NCI-H1436 treated with DMSO at 0.1 percent for 48 hours (cell line): Measurements from ENCODE around the gene ZACN.

Experiments used
- DNase-seq: peaks from one replicate; lab custom pipeline; 2025; lab: John Stamatoyannopoulos, UW

ZACN gene

GRCh38 chr17:76082326-76083251 is 3.6 kb downstream of the ZACN start:
- DNase-seq, result no peak

- no peak for DNase-seq
These were observed 4.7 kb downstream of the ZACN start for GRCh38 chr17:76083536-76084182.

DNA sequence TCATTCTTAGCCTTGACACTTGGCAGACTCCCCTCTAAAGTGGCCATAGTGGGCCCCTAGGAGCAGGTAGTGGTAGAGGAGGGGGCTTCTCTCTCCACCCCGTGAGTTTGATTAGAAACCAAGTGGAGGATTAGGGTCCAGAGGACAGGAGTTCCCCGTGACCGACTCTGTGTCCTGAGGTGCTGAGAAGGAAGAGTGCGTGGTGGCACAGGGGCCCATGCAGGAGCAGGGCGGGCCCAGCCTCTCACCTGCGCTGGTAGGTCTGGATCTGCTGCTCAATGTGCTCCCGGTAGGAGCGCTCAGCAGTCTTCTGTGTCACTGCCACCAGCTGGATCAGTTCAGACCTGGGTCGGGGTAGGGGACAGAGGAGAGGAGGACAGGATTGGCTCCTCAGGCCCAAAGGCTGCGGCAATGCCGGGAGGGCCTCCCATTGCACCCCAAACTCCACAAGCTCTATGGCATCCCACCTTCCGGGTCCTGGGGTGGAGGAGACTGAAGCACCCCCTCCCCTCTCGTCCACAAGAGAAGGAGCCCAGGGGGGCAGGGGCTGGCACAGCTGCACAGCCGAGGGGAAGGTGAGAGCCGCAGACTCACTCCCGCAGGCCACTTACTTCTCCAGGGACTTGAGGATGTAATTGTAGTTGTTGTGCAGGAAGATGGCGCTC is 6.2 kb downstream of the ZACN start:
- no peak for DNase-seq

DNA sequence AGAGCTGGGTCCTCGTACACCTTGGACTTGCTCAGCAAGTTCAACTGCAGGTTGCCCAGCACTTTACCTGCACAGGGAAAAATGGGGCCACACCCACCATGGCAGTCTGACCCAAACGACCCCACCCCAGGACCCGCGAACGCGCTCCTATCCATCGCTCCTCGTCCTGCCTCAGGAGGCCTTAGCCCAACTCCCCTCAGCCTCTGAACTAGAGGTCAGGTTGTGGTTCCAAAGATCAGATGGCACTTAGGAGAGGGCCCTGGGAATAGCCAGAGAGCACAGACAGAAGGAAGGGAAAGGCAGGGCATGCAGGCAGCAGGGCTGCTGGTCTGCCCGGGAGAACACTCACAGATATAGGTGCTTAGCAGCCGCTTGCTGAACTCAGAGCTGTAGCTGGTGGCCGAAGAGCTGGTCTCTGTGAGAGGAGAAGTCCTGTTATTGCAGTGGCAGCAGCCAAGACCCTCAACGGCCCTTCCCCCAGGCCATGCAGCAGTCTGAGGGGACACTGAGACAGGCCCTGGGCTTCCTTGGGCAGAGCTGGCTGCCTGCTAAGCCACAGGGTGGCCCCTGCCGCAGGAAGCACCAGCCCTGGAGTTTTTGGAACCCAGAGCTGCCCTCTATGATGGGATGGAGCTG is 6.9 kb downstream of the ZACN start:
- no peak for DNase-seq

GRCh38 chr17:76086384-76086783 is 7.4 kb downstream of the ZACN start:
- no peak for DNase-seq

DNA sequence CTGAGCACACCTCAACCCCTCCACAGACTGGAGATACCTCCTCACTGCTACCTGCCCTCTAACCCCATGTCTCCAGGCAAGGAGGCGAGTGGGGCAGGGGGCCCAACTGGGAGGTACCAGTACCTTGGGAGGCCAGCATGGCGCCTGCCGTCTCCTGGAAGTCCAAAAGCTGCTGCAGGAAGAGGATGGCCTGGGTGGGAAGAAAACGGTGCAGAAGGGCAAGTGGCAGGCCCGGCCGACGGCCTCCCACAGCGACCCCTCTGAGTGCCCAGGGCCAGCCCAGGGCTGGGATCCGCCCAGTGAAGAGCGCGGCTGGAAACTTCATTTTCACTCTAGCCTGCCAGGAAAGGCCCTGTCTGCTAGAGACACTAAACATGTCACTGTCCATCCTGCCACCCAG is 8.5 kb downstream of the ZACN start:
- DNase-seq, result no peak

- DNase-seq, result no peak
These were observed 9.3 kb downstream of the ZACN start for GRCh38 chr17:76088041-76088867.

DNA sequence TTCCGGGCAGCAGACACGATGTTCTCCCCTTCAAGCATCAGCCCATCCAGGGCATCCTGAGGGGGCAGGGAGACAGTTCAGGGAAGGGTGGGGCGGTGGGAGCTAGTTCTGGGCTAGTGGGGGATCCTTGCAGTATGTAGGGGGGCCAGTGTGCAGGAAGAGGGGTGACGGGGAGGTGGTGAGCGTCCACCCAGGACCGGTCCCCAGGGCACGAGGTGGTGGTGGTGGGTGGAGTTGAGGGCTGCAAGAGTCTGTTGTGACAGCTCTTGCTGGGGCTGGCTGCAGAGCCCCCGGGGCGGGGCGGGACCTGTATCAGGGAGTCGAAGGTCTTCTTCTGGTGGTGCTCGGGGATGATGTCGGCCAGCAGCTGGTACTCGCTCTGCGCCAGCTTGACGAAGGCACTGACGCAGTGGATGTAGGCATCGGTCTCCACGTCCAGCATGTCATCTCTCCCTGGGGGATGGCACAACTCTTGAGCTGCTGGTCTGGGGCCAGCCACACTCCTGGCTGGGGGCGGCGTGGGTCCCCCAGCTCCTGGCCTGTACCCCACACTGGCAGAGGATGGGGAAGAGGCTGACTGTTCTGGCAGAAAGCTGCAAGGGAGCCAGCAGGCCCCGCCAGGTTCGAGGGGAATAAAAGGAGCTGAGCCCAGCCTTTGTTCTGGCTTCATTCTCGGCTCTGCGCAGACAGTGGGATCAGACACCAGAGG is 10.0 kb downstream of the ZACN start:
- DNase-seq, result no peak

- no peak for DNase-seq
These were observed 10.9 kb downstream of the ZACN start for GRCh38 chr17:76089680-76090516.

GRCh38 chr17:76090517-76091129 is 11.6 kb downstream of the ZACN start:
- DNase-seq, result no peak

DNA sequence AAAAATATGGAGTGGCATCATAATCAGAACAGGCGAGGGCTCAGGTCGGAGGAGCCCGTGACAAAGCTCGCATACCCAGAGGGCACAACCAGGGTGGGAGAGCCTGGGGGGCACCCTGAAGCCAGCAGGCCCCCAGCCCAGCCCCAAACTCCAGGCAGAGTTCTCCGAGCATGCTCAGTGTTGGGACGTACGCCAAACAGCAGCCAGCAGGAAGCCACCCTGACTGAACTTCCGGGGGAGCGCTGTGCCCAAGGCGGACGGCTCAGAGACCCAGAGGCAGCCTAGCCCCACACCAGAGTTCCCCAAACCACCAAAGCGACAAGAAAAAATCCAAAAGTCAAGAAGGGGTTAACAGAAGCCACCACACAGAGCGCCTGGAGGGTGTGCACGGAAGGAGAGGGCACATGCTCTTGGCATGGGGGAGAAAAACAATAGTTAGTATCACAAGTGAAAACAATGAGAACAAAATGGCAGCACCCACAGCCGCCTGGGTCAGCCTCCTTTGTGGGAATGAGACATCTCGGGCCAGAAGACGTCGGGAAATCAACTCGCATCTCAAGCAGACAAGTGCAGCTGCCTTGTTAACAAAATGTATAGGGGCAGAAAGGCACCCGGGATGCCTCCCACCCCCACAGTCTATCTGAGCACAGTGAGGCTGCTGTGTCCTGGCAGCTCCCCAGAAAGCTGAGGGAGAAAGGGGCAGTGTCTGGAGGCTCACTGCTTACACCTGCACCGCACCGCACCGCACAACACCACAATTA is 12.7 kb downstream of the ZACN start:
- DNase-seq, result no peak

DNA sequence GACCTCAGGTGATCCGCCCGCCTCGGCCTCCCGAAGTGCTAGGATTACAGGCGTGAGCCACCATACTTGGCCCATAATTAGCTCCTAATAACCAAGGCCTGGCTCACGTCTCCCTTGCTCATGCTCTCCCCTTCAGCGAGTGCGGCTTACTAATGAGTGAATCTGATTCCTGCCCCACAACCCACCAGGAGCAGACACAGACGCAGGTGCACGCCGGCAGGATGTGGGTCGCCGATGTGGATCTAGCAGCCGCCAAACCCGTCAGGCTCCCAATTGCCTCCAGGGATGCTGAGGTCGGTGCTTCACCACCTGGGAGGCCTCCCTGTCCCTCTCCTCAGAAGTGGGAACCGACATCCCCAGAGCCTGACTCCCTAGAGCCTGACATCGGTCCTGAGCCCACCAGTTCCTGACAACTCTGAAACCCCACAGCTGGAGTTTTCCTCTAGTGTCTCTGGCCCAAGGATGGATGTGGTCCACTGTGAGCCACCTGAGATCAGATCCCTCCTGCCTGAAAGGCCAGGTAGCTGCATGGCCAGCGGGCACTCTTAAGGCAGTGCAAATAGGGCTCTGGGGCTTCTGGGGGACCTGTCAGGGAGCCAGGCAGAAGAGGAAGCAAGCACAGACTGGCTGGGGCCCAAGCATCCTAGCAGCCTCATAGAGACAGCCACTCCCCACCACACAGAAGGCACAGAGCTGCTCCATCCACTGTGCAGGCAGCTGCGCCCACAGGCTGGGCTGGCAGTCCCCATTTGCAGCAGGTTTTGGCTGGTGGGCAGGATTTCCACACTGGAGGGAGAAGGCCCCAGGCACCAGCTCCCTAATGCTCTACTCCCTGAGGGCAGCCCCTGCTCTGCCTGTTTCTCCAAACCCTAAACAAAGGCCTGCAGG is 13.8 kb downstream of the ZACN start:
- no peak for DNase-seq

GRCh38 chr17:76094046-76094445 is 15.1 kb downstream of the ZACN start:
- DNase-seq, result no peak

DNA sequence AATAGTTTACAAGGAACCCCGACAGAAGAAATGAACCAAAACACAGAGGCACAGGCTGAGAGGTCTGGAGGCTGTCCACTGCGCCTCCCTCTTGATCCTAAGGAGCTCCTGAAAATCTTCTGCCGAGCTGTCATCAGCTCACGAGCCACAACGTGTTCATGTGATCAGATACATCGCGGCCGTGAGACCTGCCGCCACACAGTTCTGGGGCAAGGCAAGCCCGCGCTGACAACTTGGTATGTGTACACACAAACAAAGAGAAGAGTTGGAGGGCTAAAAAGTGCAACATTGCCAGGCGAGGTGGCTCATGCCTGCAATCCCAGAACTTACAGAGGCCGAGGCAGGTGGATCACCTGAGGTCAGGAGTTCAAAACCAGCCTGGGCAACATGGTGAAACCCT is 17.0 kb downstream of the ZACN start:
- DNase-seq, result no peak

GRCh38 chr17:76097716-76098295 is 18.8 kb downstream of the ZACN start:
- DNase-seq, result no peak

GRCh38 chr17:76102944-76103273 is 23.9 kb downstream of the ZACN start:
- no peak for DNase-seq
